Measurements from ENCODE around the gene GYS2.

DNA sequence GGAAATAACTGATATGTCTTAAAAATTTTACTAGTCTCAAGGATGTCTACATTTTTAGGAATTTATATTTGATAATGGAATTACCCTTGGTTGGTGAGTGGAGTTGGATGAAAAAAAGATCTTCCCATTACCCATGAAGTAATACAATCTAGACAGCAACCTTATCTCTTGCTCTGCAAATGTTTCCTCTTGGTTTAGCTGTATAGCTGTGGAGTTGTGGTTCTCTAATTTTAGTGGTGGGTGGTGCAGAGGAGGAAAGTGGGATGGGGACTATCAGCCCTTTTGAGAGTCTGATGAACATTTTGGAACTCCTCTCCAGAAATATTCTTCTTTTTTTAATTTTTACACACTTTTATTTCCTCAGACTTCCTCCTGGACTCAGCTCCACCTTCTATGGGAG lies 61.5 kb downstream of the GYS2 start:
- no peak for TF ChIP-seq EP300 (IDR thresholded peaks at IDR 0.05)
- TF ChIP-seq, protein P1, sequence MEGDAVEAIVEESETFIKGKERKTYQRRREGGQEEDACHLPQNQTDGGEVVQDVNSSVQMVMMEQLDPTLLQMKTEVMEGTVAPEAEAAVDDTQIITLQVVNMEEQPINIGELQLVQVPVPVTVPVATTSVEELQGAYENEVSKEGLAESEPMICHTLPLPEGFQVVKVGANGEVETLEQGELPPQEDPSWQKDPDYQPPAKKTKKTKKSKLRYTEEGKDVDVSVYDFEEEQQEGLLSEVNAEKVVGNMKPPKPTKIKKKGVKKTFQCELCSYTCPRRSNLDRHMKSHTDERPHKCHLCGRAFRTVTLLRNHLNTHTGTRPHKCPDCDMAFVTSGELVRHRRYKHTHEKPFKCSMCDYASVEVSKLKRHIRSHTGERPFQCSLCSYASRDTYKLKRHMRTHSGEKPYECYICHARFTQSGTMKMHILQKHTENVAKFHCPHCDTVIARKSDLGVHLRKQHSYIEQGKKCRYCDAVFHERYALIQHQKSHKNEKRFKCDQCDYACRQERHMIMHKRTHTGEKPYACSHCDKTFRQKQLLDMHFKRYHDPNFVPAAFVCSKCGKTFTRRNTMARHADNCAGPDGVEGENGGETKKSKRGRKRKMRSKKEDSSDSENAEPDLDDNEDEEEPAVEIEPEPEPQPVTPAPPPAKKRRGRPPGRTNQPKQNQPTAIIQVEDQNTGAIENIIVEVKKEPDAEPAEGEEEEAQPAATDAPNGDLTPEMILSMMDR (IDR thresholded peaks at IDR 0.05) = no peak
- TF ChIP-seq POLR2A (IDR thresholded peaks at IDR 0.05) = no peak
- TF ChIP-seq POLR2AphosphoS5 (IDR thresholded peaks at IDR 0.05) = no peak
